GM12891 (cell line): ENCODE measurements around the gene GPRIN2.

Experiments used
- PAX5 ChIP-seq: IDR thresholded peaks from 2 replicates; pipeline ENCODE4 v1.6.1; 2011; ENCODE audit warnings: low read length, moderate library complexity, mild to moderate bottlenecking; ENCODE audit not compliant: insufficient read depth, severe bottlenecking
- POLR2A ChIP-seq: IDR thresholded peaks from 2 replicates; pipeline ENCODE4 v1.6.1; 2011; ENCODE audit warnings: low read depth, low read length, control low read depth
- POLR2AphosphoS5 ChIP-seq: IDR thresholded peaks from 2 replicates; pipeline ENCODE4 v1.6.1; 2011; ENCODE audit warnings: low read depth, low read length, control low read depth
- SPI1 ChIP-seq: IDR thresholded peaks from 2 replicates; pipeline ENCODE4 v1.6.1; 2011; ENCODE audit warnings: low read depth, low read length, control low read depth
- TAF1 ChIP-seq: IDR thresholded peaks from 2 replicates; pipeline ENCODE4 v1.6.1; 2011; ENCODE audit warnings: low read depth, low read length, control low read depth

GRCh38 chr10:46536171-46536570, 20.3 kb downstream of the GPRIN2 start:
- no peak for TF ChIP-seq POLR2AphosphoS5
- TF ChIP-seq PAX5, result no peak
- TF ChIP-seq POLR2A, result no peak
- TF ChIP-seq TAF1, result no peak
- no peak for TF ChIP-seq SPI1
